HG03354 (cell line): ENCODE data around the gene FBXW8.

ENCODE experiments used
- ATAC-seq: cut with Tn5 transposase; IDR thresholded peaks from one replicate; pipeline ENCODE4 v1.9.1; 2021; ENCODE audit warnings: mild to moderate bottlenecking; ENCODE audit not compliant: unreplicated experiment, poor library complexity, severe bottlenecking

FBXW8 gene

GRCh38 chr12:117030187-117030900 is 119.6 kb downstream of the FBXW8 start:
- ATAC-seq = no peak

DNA sequence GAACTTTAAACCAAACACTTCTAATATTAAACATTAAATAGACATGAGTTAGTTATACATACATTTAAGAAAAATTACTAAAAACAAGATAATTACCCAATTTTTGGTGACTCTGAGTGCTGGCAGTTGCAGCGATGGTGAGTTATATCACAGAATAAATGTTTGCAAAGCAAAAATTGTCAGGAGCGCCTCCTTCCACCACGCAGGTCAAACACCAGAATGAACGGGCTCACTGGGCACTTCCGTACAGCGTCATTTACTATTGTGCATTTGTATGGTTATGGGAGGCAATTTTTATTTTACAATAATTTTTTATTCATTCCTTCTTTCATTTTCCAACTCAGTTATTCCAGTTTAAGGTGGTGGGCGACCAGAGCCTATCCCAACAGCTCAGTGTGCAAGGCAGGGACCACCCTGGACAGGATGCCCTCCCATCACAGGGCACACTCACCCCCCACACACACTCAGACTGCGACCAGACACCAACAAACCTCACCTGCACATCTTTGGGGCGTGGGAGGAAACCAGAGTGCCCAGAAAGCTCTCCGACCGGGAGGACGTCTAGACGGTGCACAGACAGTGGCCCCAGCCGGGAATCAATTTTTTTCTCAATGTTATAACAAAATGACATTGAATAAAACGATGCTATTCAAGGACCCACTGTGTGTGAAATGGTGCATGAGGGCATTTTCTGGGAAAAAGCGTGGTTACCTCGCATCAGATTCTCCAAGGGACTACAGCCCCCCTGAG is 121.3 kb downstream of the FBXW8 start:
- ATAC-seq = no peak

DNA sequence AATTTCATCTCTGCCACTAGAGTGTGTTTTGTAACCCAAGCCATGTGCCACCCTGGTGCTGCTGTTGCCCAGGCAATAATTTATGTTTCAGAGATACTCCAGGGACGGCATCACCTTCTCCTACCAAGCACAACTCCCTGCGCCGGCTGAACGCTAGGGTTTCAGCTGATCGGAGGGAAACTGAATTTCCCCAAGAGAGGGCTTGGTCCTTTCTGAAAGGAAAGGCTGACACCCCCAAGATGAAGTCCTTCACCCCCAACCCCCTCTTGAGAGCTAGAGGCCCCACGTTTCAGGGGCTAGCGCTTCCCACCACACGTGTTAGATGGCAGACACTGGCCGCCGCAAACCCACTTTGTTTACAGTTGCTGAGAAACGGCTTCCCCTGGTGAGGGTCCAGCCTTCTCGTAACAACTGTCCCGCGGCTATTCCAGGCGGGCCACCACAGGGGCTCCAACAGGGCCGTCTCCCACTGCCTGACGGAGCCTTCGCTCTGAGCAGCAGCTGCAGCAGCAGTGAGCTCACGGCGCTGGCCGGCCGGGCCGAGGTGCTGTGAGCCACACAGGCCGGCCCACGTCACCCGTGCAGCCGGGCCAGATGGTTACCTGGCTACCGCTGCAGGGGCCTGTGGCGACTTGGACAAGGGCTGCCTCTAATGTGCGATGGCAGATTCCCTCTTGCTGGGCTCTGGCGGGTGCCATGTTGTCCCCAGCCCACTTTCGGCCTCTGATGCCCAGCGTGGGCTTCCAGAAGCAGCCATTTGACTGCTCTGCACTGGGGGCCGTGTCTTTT is 122.0 kb downstream of the FBXW8 start:
- ATAC-seq = no peak

- no peak for ATAC-seq
Observed at GRCh38 chr12:117033382-117034221, 122.9 kb downstream of the FBXW8 start.

DNA sequence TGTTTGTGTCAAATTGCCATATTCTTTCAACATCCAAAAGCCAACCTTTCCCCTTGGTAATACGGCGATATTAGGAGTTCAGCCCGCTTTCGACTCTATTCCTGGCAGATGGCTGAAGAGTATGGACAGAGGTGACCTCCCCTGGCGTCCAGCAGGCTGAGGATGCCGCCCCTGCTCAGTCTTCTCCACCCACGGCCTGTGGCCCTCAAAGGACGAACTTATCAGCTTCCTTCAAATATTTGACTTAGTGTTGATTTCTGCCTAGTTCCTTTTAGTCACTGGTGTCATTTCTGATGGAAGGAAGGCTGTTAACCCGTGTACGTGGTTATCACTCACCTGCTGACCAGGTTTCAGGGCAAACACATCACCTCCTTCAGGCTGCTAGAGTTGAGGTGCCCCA is 123.5 kb downstream of the FBXW8 start:
- ATAC-seq = no peak

- ATAC-seq = no peak
Observed at GRCh38 chr12:117034701-117035151, 124.0 kb downstream of the FBXW8 start.

DNA sequence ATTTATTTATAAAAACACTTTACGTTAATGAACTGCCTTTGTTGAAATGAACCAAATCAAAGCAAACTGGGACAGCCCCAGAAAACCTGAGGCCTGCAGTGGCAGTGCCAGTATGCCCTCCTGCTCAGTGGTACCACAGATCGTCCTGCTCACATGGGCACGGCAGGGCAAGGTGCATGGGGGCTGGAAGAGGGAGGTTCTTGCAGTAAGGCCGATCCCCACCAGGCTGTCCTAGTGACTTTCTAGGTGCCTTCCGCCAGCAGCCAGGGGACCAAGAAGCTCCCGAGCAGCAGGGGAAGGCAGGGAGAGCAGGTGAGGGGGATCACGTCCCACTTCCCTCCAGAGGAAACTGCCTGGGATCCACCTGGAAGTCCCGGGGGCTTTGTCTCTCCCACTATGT is 124.5 kb downstream of the FBXW8 start:
- ATAC-seq = no peak

GRCh38 chr12:117036046-117036445 is 125.3 kb downstream of the FBXW8 start:
- ATAC-seq = no peak

DNA sequence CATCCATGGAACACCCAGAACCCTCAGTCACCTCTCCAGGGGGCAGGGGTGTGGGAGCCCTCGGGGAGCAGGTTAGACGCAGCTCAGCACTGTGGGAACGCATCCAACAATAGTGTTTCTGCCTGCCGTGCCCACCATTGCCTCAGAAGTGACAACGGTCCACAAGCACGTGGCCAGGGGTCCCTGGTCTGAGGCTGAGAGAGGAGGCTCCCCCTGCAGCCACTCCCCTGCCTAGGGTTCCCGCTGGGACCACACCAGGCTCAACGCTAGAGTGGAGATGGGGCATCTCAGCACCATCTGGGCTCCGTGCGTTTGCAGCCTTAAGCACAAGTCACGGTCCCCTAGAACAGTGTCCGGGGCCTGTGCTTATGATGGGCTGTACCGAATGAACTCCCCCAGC is 125.8 kb downstream of the FBXW8 start:
- ATAC-seq = no peak

- no peak for ATAC-seq
Observed at GRCh38 chr12:117037289-117038022, 126.7 kb downstream of the FBXW8 start.

DNA sequence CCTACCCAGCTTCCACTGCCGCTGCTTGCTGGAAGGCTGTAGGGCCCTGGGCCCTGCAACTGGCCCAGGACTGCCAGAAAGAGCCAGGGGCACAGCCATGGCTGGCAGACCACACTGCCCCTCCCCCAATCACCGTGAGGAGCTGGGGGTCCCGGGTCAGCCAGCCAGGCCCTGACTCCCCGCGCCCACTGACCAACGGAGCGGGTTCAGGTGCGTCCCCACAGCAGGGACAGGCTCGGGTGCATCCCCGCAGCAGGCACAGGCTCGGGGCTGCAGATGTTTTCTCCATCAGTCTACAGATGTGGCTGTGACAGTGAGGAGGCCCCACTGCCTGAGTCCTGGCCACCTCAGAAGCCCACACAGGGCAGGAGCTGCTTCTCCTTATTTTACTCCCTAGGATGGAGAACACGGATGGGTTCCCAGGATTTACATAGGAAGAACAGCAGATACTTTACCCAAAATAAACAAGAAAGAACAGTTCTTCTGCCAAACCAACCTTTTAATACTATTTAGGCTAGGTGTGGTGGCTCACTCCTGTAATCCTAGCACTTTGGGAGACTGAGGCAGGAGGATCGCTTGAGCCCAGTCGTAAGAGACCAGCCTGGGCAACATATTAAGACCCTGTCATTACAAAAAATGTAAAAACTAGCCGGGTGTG is 127.4 kb downstream of the FBXW8 start:
- no peak for ATAC-seq

DNA sequence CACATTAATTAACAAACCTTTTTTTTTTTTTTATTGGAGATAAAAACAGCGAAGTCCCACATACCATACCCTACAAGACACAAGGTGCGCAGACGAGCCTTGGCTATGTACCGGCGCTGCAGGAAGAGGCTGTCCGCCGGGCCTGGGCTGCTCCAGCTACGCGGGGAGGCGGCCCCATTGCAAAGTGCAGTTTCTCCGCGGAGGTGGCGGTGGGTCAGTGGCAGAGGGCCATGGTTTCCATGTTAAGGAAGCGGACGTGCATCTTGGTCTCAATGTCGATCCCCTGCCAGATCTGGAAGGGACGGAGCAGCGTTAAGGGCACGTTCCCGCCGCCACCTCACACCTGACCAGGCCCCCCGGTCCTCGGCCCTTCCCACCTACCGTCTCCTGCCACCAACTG is 128.2 kb downstream of the FBXW8 start:
- ATAC-seq = no peak

GRCh38 chr12:117039891-117040309 is 129.2 kb downstream of the FBXW8 start:
- no peak for ATAC-seq

GRCh38 chr12:117040496-117040895 is 129.7 kb downstream of the FBXW8 start:
- no peak for ATAC-seq

GRCh38 chr12:117041798-117042170 is 131.0 kb downstream of the FBXW8 start:
- no peak for ATAC-seq

GRCh38 chr12:117042171-117042842 is 131.6 kb downstream of the FBXW8 start:
- ATAC-seq = no peak

DNA sequence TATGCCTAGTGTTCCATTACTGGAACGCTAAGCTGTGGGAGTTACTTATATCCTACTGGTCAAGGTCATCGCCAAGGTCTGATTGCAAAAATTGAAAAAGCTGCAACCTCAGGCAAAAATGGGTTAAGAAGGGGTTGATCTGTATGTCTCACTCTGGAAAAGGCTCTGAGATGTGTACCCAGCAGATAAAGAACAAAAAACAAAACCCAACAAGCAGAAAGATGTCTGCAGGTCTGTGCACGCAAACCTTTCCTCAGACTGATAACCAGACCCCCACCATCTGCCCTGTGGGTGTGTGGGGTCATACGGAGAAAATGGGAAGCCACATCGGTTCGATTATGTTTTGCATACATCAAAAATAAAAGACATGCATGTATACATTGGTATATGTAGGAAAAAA is 132.1 kb downstream of the FBXW8 start:
- no peak for ATAC-seq

GRCh38 chr12:117044311-117044710 is 133.6 kb downstream of the FBXW8 start:
- ATAC-seq = no peak
